Suprapubic skin (tissue), 4 donors: Measurements from ENCODE around the gene DDAH2. TPM values are rescaled to one million over a fixed set of nuclear protein-coding genes. Genes with fewer than 3 reads are reported as not detected.

Experiments used
- DNase-seq, 2 donors: peaks; one replicate each; pipeline ENCODE4 v3.0.0-alpha.2; 2019; ENCODE audit warnings: low spot score in 2 of 2
- H3K27ac ChIP-seq: fragments of 200-600 bp; sonication (generic); one replicate; pipeline ENCODE4 v1.5.1; 2019
- H3K27me3 ChIP-seq: fragments of 200-600 bp; sonication (generic); one replicate; pipeline ENCODE4 v1.5.1; 2019
- H3K36me3 ChIP-seq: fragments of 200-600 bp; sonication (generic); one replicate; pipeline ENCODE4 v1.5.1; 2019
- H3K4me1 ChIP-seq: fragments of 200-600 bp; sonication (generic); one replicate; pipeline ENCODE4 v1.5.1; 2019
- H3K4me3 ChIP-seq: fragments of 200-600 bp; sonication (generic); one replicate; pipeline ENCODE4 v1.5.1; 2019; ENCODE audit warnings: mild to moderate bottlenecking
- H3K9me3 ChIP-seq: fragments of 200-600 bp; sonication (generic); one replicate; pipeline ENCODE4 v1.5.1; 2019
- CTCF ChIP-seq, 2 donors: fragments of 200-600 bp in 1 of 2; fragments of 450-650 bp in 1 of 2; sonication (generic) in 1 of 2; IDR thresholded peaks; one replicate each; pipeline ENCODE4 v1.5.1; 2016 to 2019; ENCODE audit warnings: antibody characterized with exemption in 2 of 2, mild to moderate bottlenecking in 1 of 2, moderate library complexity in 1 of 2
- EP300 ChIP-seq: sonication (generic); formaldehyde crosslinking; IDR thresholded peaks from one replicate; pipeline ENCODE4 v1.6.1; 2017; ENCODE audit warnings: antibody characterized with exemption
- POLR2A ChIP-seq, 2 donors: fragments of 450-650 bp; IDR thresholded peaks; one replicate each; pipeline ENCODE4 v1.6.1; 2017; ENCODE audit warnings: antibody characterized with exemption in 2 of 2, mild to moderate bottlenecking in 2 of 2, moderate library complexity in 2 of 2
- POLR2AphosphoS5 ChIP-seq, 3 donors: sonication (generic); formaldehyde crosslinking; IDR thresholded peaks; one replicate each; pipeline ENCODE4 v1.6.1; 2017; ENCODE audit warnings: antibody characterized with exemption in 3 of 3
- WGBS: methylation state at CpG from one replicate; pipeline ENCODE4 v1.1.5; 2018; 5-methylcytosine and 5-hydroxymethylcytosine counted together
- total RNA-seq, 4 donors: library from RNA; depleted of rRNA; stranded (reverse); fragments of >200 nt; gene quantifications; one replicate each; pipeline ENCODE4 v1.1.0, GENCODE V29; 2016

Gene DDAH2
- total RNA-seq, 4 donors from 2014 or later, result 66.8 to 84.2 (median 68.3) TPM

GRCh38 chr6:31701666-31702404 is 27.3 kb downstream of the DDAH2 start:
- no peaks in the 10 kb centered on the region for H3K9me3 ChIP-seq
- TF ChIP-seq CTCF (IDR thresholded peaks at IDR 0.05), result no peak
- no peak for TF ChIP-seq EP300
- TF ChIP-seq POLR2A (IDR thresholded peaks at IDR 0.05), result no peak
- TF ChIP-seq POLR2AphosphoS5 (IDR thresholded peaks at IDR 0.05), result no peak
- no peaks in the 10 kb centered on the region for H3K27me3 ChIP-seq
- H3K27ac ChIP-seq, result peak overlapping the region; percentile 96
- DNase-seq, result no peak
- 21% methylated on average over 7 of the region's 7 CpGs for WGBS
- peaks cover 20% of the 10 kb centered on the region for H3K36me3 ChIP-seq
- H3K4me1 ChIP-seq, result peaks cover 20% of the 10 kb centered on the region
- H3K4me3 ChIP-seq, result peak overlapping the region; percentile 69

- Histone ChIP-seq H3K36me3 (peaks cover 30% of the 10 kb centered on the region), H3K4me1 (peaks cover 20% of the 10 kb centered on the region), H3K27me3 (no peaks in the 10 kb centered on the region), H3K9me3 (no peaks in the 10 kb centered on the region), H3K27ac (no peak overlapping the region), H3K4me3 (peak overlapping the region; percentile 69)
- 86% methylated on average over 5 of the region's 5 CpGs for WGBS
- no peak for DNase-seq
- TF ChIP-seq POLR2AphosphoS5 (IDR thresholded peaks at IDR 0.05) (no peak), EP300 (no peak), POLR2A (IDR thresholded peaks at IDR 0.05) (no peak), CTCF (IDR thresholded peaks at IDR 0.05) (no peak)
Observed at GRCh38 chr6:31700740-31701401, 28.2 kb downstream of the DDAH2 start.

GRCh38 chr6:31697555-31697954 is 31.5 kb downstream of the DDAH2 start:
- H3K27ac ChIP-seq, result no peak overlapping the region
- DNase-seq, result no peak
- H3K36me3 ChIP-seq, result peaks cover 62% of the 10 kb centered on the region
- 28% methylated on average over 3 of the region's 3 CpGs for WGBS
- H3K9me3 ChIP-seq, result no peaks in the 10 kb centered on the region
- no peak overlapping the region for H3K4me3 ChIP-seq
- no peaks in the 10 kb centered on the region for H3K27me3 ChIP-seq
- TF ChIP-seq POLR2AphosphoS5 (IDR thresholded peaks at IDR 0.05), result no peak
- no peak for TF ChIP-seq POLR2A (IDR thresholded peaks at IDR 0.05)
- no peak for TF ChIP-seq CTCF (IDR thresholded peaks at IDR 0.05)
- TF ChIP-seq EP300, result no peak
- peaks cover 15% of the 10 kb centered on the region for H3K4me1 ChIP-seq

GRCh38 chr6:31693535-31693934 is 35.6 kb downstream of the DDAH2 start:
- no peak for DNase-seq
- Histone ChIP-seq H3K27ac (no peak overlapping the region), H3K4me3 (no peak overlapping the region), H3K27me3 (no peaks in the 10 kb centered on the region), H3K36me3 (peaks cover 91% of the 10 kb centered on the region), H3K9me3 (no peaks in the 10 kb centered on the region), H3K4me1 (no peaks in the 10 kb centered on the region)
- TF ChIP-seq POLR2AphosphoS5 (IDR thresholded peaks at IDR 0.05), result no peak
- TF ChIP-seq CTCF (IDR thresholded peaks at IDR 0.05), result no peak
- no peak for TF ChIP-seq EP300
- TF ChIP-seq POLR2A (IDR thresholded peaks at IDR 0.05), result no peak
- 87% methylated on average over 5 of the region's 6 CpGs for WGBS

GRCh38 chr6:31692886-31693285 is 36.2 kb downstream of the DDAH2 start:
- Histone ChIP-seq H3K27ac (no peak overlapping the region), H3K4me3 (no peak overlapping the region), H3K9me3 (no peaks in the 10 kb centered on the region), H3K36me3 (peaks cover 97% of the 10 kb centered on the region), H3K27me3 (no peaks in the 10 kb centered on the region), H3K4me1 (no peaks in the 10 kb centered on the region)
- 91% methylated on average over 9 of the region's 9 CpGs for WGBS
- DNase-seq, result no peak
- TF ChIP-seq CTCF (IDR thresholded peaks at IDR 0.05), result no peak
- TF ChIP-seq EP300, result no peak
- TF ChIP-seq POLR2A (IDR thresholded peaks at IDR 0.05), result no peak
- no peak for TF ChIP-seq POLR2AphosphoS5 (IDR thresholded peaks at IDR 0.05)
